HL-60/S4 treated with phorbol 12-myristate 13-acetate at 8.2 ng/mL for 4 days and 3 days (cell line): Measurements from ENCODE around the gene ADD1.

Experiments
- in situ Hi-C: fragments of 300-500 bp; cut with MboI; formaldehyde crosslinking; loops from 2 replicates; pipeline ENCODE4 v1.15.0; 2022; ENCODE audit warnings: low sequenced_read_pairs

Gene ADD1

DNA sequence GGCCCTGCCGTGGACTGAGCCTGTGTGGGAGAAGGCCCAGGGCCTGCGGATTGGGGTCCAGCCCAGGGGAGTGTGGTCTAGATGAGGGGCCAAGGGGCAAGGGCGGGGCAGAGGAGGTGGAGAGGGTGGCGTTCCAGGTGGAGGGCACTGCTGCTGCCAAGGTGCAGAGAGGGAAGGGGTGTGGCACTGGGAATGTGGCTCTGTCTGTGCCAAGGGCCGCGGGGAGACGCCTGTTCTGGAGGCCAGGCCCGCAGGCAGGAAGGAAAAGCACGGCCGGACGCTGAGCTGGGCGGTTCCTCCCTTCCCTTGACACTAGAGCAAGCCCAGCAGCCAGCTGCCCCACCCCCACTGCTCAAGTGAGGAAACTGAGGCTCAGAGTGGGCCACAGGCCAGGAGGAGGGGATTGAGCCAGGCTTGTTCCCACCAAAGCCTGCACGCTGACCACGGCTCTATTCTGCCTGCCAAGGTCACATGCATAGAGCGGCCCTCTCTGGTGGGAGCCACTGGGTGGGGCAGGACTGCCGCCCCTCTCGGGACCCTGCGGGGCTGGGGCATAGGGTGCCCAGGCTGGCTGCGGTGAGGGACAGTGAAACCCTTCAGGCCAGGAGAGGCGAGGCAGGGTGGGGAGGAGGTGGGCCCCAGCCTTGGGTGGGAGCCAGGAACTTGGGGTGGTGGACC is 37.8 kb upstream of the ADD1 start:
- in situ Hi-C loops, result no loop called here

DNA sequence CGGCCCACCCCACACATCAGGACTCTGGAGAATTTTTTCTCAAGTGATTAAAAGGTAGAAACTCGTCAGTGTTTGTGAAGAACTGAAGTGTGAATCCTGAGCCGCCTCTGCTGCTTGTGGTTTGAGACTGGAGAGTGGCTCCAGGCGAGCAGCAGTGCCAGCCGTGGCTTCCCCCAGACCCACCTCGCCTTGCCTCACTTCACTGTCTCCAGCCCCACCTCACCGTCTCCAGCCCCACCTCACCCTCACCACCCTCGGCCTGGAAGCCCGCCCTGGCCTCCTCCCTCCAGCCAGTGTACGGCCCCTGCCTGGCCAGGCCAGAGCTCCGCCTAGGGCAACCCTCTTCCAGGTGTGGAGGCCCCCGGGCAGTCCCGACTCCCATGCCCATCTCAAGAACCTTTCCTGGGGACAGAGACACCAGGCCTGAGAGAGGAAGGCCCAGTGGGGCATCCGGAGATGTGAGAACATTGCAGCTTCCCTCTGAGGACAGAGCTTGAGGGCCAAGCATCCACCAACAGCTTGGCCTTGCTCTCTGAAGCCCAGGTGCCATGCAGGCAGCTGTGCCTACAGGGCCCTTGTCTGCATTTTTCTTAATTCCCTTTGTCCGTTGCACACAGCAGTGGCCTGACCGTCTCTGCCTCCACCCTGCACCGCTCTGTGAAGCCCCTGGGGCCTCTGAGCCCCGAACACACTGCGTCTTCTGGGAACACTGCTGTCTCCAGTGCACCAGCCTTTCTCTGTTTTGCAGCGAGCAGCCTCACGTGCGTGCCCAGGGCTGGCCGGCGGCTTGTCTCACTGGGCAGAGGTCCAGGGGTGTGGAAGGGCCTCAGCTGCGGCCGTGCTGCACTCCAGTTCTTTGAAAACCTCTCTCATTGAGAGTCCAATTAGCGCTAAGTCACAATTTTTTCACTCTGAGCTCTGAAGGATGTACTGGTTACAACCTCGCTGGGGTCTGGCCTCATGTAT is 37.0 kb upstream of the ADD1 start:
- in situ Hi-C loops, result no loop called here

DNA sequence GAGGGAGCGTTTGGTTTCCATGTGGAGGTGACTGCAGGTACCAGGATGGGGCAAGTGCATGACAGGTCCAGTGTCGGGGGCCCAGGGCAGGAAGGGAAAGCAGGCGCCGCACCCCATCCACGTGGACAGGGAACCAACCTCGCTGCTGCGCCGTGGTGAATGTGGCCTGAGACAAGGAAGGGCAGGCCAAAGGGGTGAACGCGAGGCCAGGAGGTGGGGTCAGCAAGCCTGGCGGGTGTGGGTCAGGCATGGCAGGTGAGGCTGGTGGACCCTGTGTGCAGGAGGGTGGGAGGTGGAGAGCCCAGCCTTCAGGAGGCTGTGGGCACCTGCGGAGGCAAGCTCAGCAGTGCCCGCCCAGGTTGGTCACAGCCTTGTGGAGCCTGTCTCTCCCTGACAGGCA is 36.1 kb upstream of the ADD1 start:
- in situ Hi-C loops, result no loop called here

DNA sequence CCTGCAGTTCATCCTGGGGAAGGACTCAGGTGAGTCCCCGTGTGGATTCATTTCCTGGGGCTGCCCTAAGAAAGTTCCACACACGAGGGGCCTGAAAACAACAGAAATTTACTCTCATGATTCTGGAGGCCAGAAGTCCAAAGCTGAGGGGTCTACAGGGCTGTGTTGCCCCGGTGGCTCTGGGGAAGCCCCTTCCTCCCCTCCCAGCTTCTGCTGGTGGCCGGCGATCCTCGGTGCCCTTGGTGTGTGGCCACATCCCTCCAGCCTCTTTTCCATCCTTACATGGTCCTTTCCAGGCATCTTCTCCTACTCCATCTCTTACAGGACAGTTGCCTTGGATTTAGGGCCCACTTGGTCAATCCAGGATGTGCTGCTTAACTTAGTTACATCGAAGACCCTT is 35.6 kb upstream of the ADD1 start:
- in situ Hi-C loops, result no loop called here

DNA sequence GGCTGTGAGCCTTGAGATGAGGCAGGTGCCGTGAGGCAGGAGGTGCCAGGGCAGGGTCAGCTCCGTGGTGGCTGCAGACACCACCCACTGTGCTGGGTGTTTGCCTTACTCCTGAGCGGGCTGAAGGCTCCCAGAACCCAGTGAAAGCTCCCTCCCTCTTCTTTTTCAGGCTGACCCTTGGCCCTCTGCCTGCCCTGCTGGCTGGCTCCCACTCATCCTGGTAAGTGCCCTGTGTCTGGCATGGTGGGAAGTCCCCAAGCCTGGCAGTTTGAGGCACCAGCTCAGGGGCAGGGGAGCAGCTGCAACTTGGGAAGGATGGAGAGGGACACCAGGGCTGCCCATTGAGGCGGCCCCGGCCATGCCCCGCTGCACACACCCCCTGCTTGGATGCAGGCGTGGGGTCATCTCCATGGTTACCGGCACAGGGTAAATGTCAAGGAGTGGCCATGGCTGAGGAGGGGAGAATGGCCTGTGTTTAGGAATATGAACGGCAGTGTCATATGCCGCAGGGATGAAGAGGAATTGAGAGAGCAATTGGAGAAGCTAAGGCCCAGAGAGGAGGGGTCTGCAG is 33.9 kb upstream of the ADD1 start:
- in situ Hi-C loops, result no loop called here

DNA sequence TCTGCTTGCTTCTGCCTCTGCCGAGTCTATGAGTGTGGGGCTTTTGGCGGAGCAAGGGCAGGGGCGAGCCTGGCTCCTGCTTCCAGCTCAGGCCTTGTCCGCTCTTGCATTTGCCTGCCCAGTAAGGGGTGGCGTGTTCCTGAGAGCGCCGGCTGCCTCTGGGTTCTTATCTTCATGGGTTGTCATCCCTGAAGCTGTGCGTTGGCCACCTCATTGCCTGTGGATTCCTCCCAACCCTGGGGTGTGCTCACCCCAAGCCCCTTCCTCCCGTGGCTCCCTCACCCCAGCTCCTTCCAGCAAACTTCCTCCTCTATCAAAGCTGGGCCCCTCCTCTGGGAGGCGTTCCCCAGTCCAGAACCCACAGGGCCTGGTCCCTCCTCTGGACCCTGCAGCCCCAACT is 33.3 kb upstream of the ADD1 start:
- in situ Hi-C loops, result no loop called here

DNA sequence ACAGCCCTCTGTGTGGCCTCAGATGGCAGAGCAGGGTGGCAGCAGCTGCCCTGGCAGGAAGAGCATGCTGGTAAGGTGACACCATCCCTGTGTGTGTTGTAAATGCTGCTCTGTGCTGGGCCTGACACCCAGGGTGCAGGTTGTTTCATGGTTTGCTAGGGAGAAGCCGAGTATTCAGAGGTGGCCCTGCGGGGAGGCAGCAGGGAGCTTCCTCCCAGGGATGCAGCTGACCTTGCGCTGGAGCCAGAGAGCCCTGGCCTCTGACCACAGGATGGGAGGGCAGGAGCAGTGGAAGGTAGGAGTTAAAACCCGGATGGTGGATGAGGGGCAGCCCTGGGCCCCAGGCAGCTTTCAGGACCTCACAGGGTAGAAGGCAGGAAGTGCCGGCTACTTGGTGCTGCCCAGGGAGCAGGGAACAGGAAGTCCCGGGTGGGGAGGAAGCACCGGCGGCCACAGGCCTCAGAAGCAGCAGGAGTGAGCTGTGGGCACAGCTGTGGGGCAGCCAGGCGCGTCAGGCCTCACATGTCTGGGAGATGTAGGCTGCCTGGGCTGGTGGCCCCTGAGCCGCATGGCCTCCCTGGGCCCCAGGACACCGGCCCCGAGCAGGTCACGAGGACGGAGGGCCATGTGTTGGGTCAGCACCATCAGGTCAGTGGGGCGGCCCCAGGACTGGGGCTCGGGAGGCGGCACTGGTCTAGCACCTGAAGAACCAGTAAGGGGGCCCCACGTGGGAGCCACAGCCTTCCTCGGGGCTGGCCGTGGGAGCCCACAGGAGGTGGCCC is 31.6 kb upstream of the ADD1 start:
- in situ Hi-C loops, result no loop called here

DNA sequence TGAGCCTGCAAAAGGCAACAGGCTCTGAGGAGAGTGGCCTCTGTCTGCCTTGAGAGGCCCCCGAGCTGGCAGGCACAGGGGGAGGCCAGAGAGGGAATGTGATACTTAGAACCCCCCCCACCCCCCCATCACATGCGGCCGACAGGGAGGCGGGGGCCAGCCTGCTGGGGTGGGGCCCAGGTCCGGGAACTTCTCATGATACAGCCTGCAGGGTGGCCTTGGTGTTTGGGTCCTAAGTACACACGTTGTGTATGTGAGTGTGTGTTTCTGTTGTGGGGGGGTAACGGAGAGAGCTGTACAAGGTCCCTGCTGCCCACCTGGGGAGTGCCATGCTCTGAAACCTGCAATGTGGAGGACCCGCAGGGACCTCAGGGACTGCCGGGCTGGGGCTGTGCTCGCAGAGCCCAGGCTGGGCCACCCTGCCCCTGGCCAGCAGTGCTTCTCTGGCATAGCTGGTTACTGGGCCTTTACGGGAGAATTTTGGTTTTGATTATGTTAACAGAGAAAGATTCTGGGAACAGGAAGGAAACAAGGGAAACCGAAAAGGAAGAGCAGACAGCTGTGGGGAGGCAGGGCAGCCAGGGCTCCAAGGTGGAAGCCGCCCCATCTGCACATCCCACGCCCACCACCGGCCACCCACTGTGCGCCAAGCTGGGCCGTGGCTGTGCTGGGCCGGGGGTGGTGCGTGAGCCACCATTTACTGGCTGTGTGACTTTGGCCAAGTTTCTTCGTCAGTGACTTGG is 30.9 kb upstream of the ADD1 start:
- in situ Hi-C loops, result no loop called here

DNA sequence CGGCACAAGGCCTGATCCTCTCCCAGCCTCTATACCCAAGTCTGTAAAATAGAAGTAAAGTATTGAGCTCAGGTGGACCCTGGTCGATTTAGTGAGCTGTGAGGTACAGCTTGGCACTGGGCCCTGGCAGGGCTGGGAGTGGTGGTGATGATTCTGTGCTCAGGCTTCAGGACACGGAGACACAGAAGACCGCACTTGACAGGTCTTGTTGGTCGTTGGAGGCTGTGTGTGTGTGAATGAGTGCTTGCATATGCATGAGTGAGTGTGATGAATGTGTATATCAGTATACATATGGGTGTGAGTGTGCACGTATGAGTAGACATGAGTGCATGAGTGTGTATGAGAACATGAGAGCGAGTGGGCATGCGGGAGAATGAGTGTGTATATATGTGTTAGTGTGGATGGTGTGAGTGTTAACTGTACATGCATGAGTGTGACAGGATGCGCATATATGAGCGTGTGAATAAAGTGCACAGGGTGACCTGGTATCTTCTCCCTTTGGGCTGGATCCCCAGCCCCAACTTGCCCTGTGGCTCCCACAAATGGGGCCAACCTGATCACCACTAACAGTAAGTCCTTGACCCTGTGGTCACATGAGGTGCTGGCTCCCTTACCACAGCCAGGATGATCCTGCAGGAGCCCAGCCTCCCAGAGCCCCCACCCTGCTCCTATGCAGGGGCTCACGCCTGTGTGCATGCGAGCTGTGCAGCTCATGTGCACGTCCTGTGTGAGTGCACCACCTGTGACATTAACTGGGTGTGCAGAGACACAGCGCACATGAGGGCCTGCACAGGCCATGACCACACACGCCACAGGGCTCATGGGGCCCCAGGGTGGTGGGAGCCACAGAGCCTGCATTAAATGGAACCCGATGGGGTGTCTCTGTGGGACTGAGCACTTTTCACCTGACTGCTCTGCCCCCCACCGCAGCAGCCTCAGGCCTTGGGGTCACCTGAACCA is 29.9 kb upstream of the ADD1 start:
- in situ Hi-C loops, result no loop called here

DNA sequence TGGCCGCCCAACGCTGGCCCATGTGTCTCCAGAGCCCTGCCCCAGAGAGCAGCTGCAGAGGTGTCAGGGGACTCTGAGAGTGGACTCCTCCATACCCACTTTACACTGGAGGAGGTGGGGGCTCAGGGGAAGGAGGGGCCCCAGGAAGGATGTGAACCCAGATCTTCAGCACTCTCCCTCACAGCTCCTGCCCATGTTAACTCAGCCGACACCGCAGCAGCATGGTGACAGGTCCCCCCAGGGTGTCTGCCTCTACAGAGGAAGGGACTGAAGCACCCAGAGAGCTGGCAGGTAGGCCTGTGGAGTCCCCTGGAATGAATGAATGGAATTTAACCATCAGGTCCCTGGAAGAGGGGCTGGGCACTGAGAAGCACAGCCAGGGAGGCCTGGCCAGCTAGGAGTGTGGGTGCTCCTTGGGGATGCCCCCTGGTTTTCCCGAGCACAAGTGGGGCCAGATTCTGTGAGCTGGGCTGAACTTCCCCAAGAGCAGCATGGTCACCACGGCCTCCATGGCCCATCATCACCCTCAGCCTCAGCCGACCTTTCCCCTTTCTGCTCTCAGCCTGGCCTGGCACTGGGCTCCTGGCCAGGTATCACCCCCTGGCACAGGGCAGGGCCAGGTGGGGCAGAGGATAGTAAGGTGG is 28.9 kb upstream of the ADD1 start:
- in situ Hi-C loops, result no loop called here

DNA sequence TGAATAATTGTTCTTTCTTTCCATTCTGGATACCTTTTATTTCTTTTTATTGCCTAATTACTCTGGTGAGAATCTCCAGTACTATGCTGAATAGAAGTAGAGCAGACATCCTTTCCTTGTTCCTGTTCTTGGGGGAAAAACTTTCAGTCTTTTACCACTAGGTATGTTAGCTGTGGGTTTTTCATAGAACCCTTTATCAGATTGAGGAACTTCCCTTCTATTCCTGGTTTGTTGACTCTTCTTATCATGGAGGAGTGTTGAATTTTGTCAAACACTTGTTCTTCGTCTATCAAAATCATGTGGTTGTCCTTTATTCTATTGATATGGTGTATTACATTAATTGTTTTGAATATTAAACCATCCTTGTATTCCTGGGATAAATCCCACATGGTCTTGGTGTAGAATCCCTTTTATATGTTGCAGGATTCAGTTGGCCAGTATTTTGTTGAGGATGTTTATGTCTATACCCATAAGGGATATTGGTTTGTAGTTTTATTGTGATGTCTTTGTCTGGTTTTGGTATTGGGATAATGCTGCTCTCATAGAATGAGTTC is 27.2 kb upstream of the ADD1 start:
- in situ Hi-C loops, result no loop called here

DNA sequence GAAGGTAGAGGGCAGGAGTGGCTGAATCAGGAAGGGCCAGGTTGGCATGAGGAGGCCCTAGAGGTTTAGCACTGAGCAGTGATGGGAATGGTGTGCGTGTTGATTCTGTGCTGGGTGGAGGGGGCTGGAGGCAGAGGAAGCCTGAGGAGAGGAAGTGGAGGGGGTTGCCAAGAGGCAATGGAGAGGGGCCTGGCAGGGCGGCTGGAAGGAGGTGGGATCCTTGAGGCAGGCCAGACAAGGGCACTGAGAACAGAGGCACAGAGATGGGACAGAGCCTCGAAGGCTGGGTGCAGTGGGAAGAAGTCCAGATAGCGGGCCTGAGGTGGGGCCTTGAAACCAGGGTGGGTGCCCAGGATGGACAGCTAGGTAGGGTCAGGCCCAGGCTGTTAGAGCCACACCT is 26.5 kb upstream of the ADD1 start:
- in situ Hi-C loops, result no loop called here

DNA sequence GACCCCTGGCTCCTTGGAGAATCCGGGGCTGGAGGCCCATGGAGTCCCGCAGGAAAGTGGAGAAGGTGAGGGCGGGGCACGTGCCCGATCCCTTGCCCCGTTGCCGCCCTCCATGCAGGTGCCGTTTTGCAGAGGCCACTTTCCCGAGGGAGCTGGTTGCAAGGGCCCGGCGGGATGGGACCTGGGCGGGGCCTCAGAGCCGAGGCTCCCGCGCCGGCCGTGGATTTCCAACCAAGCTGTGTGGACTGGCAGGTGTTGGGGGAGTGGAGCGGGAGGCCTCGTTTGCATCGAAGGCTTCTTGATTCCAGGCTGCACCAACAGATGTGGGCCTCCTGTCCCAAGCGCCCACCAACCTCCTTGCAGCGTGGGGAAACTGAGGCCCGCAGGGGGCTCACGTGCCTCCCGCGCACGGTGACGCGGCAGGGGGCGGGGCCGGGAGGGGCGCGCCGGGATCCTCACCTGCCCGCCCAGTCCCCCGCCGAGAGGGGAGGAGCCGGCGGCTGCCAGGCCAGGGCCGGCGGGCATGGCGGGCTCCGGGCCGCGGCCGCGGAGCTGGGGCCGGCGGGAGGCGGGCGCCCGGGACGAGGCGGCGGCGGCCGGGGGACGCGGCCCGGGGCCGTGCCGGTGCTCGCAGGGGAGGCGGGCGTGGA is 25.8 kb upstream of the ADD1 start:
- in situ Hi-C loops, result no loop called here

DNA sequence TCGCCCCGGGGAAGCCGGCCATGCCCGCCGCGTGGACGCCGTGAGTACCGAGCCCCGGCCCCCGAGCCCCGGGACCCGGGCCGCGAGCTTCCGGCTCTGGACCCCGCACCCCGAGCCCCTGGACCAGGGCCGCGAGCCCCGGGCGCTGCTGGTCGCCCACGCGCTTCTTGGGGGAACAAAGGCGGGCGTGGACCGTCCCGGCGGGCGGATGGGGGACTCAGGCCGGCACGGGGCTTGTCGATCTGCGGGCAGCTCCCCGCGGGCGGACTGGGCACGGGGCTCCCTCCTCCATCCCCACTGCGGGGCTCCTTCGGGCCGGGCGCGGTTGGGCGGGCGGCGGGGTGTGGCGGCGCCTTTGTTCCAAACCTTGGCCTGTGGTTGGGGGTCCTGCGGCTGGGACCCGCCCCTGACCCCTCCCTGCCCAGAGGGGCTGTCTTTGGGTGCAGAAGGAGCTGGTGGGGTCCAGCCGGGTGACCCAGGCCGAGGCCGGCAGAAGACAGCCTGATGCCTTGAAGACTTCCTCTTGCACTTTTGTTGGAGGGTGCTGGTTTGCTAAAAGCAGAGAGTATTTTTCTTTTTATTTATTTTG is 25.2 kb upstream of the ADD1 start:
- in situ Hi-C loops, result no loop called here

DNA sequence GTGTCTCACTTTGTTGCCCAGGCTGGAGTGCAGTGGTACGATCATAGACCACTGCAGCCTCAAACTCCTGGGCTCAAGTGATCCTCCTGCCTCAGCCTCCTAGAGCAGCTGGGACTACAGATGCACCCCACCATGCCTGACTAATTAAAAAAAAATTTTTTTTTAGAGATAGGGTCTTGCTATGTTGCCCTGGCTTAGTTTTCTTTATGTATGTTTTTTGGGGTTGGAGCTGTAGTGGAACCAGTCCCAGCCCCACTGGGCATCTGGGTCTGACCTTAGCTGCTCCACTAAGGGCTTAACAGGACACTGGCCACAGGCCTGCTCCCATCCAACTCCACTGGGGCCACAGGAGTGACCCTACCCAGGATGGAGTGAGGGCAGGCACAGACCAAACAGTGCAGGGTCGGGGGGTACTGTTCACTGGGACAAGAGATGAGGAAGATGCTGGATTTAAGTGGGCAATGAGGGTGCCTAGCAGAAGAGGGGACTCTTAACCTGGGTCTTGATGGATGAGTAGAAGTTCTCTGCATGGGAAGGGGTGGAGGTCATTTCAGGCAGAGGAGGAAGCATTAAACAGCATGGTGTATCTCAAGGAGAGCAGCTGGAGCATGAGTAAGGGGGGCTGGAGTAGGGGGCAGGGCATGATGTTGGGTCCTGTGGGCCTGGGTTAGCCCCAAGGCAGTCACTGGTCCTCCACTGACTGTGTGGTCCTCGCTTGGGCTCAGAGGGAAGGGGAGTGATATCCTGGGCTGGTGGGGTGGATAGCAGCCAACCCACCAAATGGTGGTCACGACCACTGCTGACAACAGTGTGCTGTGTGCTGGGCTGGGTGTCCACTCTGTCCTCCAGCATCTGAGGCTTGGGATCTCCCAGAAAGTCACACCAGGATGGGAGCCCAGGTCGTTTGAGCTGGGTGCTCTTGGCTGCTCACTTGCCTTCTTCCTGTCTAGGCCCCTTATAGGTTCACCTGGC is 24.1 kb upstream of the ADD1 start:
- in situ Hi-C loops, result no loop called here

DNA sequence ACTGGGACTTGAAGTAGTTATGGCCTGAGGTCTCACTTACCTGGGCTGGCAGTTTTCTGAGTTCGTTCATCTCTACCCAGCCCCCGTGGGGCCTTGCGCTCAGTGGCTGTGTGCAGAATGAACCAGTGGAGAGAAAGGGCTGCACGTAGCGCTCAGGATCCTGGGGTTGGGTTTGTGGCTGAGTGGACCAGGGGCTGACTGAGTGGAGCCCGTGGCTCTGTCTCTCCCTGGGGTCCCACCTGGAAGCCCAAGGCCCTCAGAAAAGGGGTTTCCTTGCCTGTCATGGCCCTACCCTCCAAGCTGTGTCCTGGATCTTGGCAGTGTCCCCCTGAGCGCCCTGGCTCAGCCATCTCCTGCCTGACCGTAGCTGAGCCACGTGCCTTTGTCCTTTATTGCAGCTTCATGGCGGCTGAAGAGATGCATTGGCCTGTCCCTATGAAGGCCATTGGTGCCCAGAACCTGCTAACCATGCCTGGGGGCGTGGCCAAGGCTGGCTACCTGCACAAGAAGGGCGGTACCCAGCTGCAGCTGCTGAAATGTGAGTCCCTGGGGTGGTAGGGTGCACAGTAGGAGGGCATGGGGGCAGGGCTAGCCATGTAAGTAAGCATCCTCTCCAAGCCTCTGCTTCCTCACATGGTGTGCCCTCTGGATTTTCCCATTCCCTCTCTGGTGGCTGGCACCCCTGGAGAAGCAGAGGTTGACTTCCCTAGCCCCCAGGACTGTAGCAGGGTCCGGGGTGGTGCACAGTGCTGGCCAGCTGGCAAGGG is 23.2 kb upstream of the ADD1 start:
- in situ Hi-C loops, result no loop called here
